Spinal cord (tissue), 10 donors: ENCODE results near the gene PAMR1. TPM values are rescaled to one million over a fixed set of nuclear protein-coding genes. Genes with fewer than 3 reads are reported as not detected.

Experiments used
- DNase-seq, 6 donors: peaks; one replicate each; pipeline versions ENCODE4 v3.0.0 to v3.0.0-alpha.2; 2013 to 2015; ENCODE audit warnings: low spot score in 6 of 6, low read depth in 4 of 6
- H3K27ac ChIP-seq: one replicate; pipeline ENCODE4 v1.5.1; 2013; ENCODE audit warnings: low read depth, low read length, control low read depth
- H3K27me3 ChIP-seq: one replicate; pipeline ENCODE4 v1.6.1; 2013; ENCODE audit warnings: low read length; ENCODE audit not compliant: control insufficient read depth, insufficient read depth
- H3K36me3 ChIP-seq: one replicate; pipeline ENCODE4 v1.6.1; 2013; ENCODE audit warnings: low read length; ENCODE audit not compliant: control insufficient read depth, insufficient read depth
- H3K4me1 ChIP-seq: one replicate; pipeline ENCODE4 v1.6.1; 2013; ENCODE audit warnings: low read length; ENCODE audit not compliant: control insufficient read depth, insufficient read depth
- H3K4me3 ChIP-seq: one replicate; pipeline ENCODE4 v1.5.1; 2013; ENCODE audit warnings: low read depth, low read length, control low read depth
- H3K9me3 ChIP-seq: one replicate; pipeline ENCODE4 v1.6.1; 2013; ENCODE audit warnings: low read length; ENCODE audit not compliant: control insufficient read depth, insufficient read depth
- WGBS: methylation state at CpG from one replicate; pipeline ENCODE4 v1.1.5; 2013; ENCODE audit warnings: missing lambda C conversion rate; ENCODE audit not compliant: insufficient coverage; 5-methylcytosine and 5-hydroxymethylcytosine counted together
- polyA plus RNA-seq, 2 donors: library from polyadenylated mRNA; unstranded; fragments of 120-200 nt; gene quantifications; one replicate each; pipeline ENCODE4 v1.2.1, GENCODE V29; 2013; ENCODE audit not compliant: insufficient read length in 2 of 2
- total RNA-seq, 2 donors: library from RNA; depleted of rRNA in 1 of 2; stranded (reverse); fragments of 120-200 nt in 1 of 2; fragments of >200 nt in 1 of 2; gene quantifications; one replicate each; pipeline versions ENCODE4 v1.2.3 to v1.2.4, GENCODE V29; 2013 to 2014
- donor health status: healthy.

The PAMR1 gene
- total and polyA plus RNA-seq, 4 donors: 16.0 to 35.2 (median 20.3) TPM

DNA sequence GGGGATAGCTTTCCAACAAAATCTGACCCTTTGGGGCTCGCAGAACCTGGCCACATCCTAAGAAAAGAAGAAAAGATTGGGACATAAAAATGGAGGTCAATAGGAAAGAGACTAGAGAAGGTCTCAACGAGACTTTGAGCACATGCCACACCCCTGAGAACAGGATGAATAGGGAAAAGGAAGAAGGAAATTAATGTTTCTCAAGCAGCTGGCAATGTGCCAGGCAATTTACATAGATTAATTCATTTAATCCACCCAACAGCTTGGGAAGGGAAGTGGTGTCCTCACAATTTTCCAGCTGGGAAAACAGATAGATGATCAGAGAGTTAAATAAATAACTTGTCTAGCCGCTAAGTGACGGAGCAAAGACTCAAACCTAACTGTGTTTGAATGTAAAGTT, 50.7 kb downstream of the PAMR1 start:
- H3K4me3 ChIP-seq: no peak overlapping the region
- WGBS: 67% methylated on average over 1 of the region's 4 CpGs
- no peaks in the 10 kb centered on the region for H3K9me3 ChIP-seq
- H3K27me3 ChIP-seq: peaks cover 2% of the 10 kb centered on the region
- peaks cover 15% of the 10 kb centered on the region for H3K4me1 ChIP-seq
- H3K27ac ChIP-seq: no peak overlapping the region
- H3K36me3 ChIP-seq: no peaks in the 10 kb centered on the region
- DNase-seq: peak in 2 of 6 donors; percentile 68 to 72

DNA sequence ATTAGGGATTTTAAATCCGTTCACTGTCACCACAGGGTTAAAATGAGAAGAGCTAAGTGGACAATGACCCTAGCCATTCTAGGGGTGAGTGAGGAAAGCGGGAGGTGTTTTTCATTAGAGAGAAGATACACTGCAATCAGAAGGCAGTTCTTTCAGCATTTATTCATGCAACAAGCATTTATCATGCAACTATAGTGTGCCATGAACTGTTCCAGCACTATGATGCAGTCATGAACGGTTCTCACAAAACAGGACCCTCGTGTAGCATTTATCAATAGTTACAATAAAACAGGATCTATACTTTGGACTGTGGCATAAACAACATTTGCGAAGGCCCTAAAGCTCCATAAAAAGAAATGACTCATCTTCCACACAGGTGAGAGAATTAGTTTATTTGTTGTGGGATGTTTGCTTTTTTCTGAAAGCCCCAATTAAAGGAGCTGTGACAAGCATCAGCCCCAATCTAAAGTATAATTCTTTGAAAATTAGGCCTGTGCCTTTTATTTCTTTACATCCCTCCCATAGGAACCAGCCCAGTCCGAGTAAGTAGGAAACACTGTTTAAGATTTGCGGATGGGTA, 51.5 kb downstream of the PAMR1 start:
- DNase-seq: no peak

DNA sequence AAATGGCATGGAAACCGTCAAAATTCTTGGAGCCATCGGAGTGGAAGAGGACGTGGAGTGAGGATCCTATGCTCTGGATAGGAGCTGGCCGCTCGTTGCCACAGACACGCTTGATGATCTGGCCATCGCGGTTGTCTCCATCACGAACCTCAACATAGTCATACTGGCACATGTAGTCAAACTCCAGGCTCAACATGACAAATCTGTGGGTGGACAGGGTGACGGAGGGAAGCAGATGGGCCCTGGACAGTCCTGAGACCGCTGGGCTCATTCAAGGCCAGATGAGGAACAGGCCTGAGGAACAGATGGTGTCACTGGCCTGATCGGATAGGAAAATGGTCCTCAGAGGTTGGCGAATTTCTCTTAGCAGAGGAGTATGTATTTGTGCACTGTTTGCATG, 54.8 kb downstream of the PAMR1 start:
- Histone ChIP-seq H3K4me3 (no peak overlapping the region), H3K36me3 (no peaks in the 10 kb centered on the region), H3K9me3 (no peaks in the 10 kb centered on the region), H3K27me3 (peaks cover 2% of the 10 kb centered on the region), H3K4me1 (no peaks in the 10 kb centered on the region), H3K27ac (no peak overlapping the region)
- WGBS: 96% methylated on average over 13 of the region's 13 CpGs
- no peak for DNase-seq

More for the DNA sequence above, 51.5 kb downstream of the PAMR1 start:
- H3K27ac ChIP-seq: no peak overlapping the region
- peaks cover 13% of the 10 kb centered on the region for H3K4me1 ChIP-seq
- no peaks in the 10 kb centered on the region for H3K9me3 ChIP-seq
- peaks cover 2% of the 10 kb centered on the region for H3K27me3 ChIP-seq
- no peaks in the 10 kb centered on the region for H3K36me3 ChIP-seq
- no peak overlapping the region for H3K4me3 ChIP-seq
- WGBS: 94% methylated on average over 5 of the region's 7 CpGs

DNA sequence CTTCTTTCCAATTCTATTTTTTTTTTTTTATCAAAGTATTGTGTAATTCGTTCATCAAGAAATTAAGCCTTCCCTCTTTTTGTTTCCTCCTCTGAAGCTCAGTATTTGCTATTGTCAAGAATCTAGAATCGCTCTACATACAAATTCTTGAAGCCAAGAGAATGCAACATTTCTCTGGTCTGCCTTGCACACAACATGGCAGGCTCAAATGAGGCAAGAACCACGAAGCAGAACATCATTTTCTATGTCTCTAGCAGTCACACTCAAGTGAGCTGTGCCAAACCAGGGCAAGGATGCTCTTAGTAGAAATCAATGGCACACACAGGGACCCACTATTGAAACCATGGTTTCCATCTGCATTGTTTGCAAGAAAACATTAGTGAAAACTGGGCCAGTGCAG, 59.4 kb downstream of the PAMR1 start:
- Histone ChIP-seq H3K4me3 (no peak overlapping the region), H3K4me1 (peaks cover 7% of the 10 kb centered on the region), H3K27ac (no peak overlapping the region), H3K9me3 (no peaks in the 10 kb centered on the region), H3K36me3 (no peaks in the 10 kb centered on the region), H3K27me3 (no peaks in the 10 kb centered on the region)
- WGBS: 77% methylated on average over 3 of the region's 3 CpGs
- DNase-seq: no peak

DNA sequence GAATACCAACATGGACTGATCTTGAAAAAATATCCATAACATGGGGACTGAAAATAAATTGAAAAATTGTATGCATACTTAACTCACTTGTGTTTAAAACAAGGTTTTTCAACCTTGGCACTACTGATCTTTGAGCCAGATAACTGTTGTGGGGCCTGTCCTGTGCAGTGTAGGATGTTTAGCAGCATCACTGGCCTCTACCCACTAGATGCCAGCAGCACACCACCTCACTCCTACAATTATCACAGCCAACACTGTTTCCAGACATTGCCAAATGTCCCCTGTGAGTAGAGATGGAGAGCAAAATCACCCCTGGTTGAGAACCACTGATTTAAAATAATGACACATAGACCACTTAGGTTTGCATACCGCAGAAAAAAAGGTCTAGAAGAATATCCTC, 61.1 kb downstream of the PAMR1 start:
- H3K4me1 ChIP-seq: peaks cover 7% of the 10 kb centered on the region
- no CpG with 5 or more reads among the region's 1 CpG for WGBS
- no peaks in the 10 kb centered on the region for H3K9me3 ChIP-seq
- peak in 3 of 6 donors; percentile 54 to 90 (median 78) for DNase-seq
- H3K27me3 ChIP-seq: no peaks in the 10 kb centered on the region
- H3K27ac ChIP-seq: no peak overlapping the region
- no peaks in the 10 kb centered on the region for H3K36me3 ChIP-seq
- no peak overlapping the region for H3K4me3 ChIP-seq

DNA sequence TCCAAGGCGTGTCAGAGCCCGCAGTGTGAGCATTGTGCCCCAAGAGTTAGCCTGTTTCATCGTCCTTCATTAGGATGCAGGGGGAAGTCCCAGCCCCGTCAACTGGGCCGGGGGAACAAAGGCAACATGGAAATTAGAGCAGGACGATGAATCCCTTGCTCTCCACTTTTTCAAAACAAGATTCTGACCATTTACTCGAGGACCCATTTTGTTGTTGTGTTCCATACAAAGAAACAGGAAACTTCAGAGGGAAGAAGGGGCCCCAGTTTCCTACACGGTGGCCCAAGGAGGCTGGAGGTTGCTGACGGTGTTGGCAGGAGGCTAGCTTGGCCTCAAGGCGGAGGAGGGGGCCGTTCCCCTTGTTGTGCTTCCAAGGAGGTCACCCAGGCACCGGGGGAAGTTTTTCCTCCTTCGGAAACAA, 62.1 kb downstream of the PAMR1 start:
- H3K36me3 ChIP-seq: no peaks in the 10 kb centered on the region
- peaks cover 7% of the 10 kb centered on the region for H3K4me1 ChIP-seq
- H3K9me3 ChIP-seq: no peaks in the 10 kb centered on the region
- WGBS: 34% methylated on average over 11 of the region's 13 CpGs
- H3K4me3 ChIP-seq: no peak overlapping the region
- no peaks in the 10 kb centered on the region for H3K27me3 ChIP-seq
- peak overlapping the region; percentile 69 for H3K27ac ChIP-seq
- peak in 2 of 6 donors; percentile 73 to 86 for DNase-seq

DNA sequence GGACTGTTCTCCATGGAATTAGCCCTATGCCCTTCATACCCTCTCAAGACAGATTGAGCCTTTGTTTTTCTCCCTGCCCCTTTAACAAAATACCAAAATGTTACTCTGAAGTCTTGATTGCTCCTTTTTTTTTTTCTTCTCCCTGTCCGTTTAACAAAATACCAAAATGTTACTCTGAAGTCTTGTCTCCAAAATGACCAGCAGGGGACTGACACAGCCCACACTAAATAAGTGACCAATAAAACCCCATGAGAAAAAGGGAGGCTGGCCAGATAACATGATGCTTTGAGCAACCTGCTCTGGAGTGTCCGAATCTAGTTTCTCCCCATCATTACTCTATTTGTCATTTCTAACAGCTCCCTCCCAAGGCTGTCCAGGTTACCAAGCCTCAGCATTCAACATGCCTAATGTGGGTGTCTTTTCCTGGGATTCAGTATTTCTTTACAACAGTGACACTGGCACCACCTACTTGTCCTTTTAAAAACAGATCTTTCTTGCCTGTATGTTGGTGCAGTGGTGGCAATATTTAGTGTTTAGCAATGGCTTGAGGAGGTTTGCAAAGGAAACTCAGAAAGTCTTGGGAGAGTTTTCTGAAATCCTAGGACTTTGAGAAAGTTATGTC, 63.4 kb downstream of the PAMR1 start:
- Histone ChIP-seq H3K27ac (no peak overlapping the region), H3K9me3 (no peaks in the 10 kb centered on the region), H3K36me3 (no peaks in the 10 kb centered on the region), H3K4me1 (peaks cover 7% of the 10 kb centered on the region), H3K27me3 (no peaks in the 10 kb centered on the region), H3K4me3 (no peak overlapping the region)
- peak in 1 of 6 donors; percentile 62 for DNase-seq
- WGBS: 45% methylated on average over 2 of the region's 2 CpGs

DNA sequence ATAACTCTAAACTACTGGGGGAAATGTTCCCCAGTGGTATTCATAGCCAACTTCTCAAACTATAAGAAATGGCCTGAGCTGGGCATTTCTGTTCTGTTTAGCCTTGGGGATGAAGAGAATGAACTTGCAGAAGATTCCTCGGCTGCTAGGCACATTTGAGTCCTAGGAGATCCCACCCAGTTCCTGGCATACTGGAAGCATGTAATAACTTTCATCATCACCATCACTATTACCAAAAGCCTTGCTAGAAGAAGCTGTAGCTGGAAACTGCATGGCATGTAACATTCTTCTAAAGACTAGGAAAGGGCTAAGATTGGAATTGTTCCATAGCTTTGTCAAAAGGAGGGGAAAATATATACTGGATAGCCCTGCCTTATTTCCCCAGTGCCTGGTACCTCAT, 65.9 kb downstream of the PAMR1 start:
- Histone ChIP-seq H3K4me1 (peaks cover 7% of the 10 kb centered on the region), H3K27me3 (no peaks in the 10 kb centered on the region), H3K9me3 (no peaks in the 10 kb centered on the region), H3K36me3 (no peaks in the 10 kb centered on the region), H3K4me3 (no peak overlapping the region), H3K27ac (no peak overlapping the region)
- no CpG with 5 or more reads among the region's 1 CpG for WGBS
- no peak for DNase-seq

DNA sequence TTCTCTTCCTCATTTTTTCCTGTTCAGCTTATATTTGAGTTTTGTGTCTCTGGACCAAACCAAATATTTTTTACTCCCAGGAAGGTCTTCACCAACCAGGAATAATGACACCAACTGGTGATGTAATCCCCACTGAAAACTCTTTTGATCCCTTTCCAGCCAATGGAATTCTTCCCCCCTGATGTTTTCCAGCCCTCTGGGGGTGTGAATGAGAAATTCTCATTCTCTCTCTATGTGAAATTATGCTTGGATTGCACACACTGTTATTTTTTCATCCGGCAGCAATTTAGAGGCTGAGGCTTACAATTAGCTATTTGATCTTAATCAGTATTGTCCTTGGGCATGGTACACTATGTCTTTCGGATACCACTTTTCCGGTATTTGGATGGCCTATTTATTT, 66.6 kb downstream of the PAMR1 start:
- no peaks in the 10 kb centered on the region for H3K36me3 ChIP-seq
- H3K9me3 ChIP-seq: no peaks in the 10 kb centered on the region
- WGBS: 40% methylated on average over 1 of the region's 3 CpGs
- no peak overlapping the region for H3K4me3 ChIP-seq
- DNase-seq: peak in 2 of 6 donors; percentile 37 to 80
- H3K4me1 ChIP-seq: peaks cover 7% of the 10 kb centered on the region
- no peak overlapping the region for H3K27ac ChIP-seq
- H3K27me3 ChIP-seq: no peaks in the 10 kb centered on the region

DNA sequence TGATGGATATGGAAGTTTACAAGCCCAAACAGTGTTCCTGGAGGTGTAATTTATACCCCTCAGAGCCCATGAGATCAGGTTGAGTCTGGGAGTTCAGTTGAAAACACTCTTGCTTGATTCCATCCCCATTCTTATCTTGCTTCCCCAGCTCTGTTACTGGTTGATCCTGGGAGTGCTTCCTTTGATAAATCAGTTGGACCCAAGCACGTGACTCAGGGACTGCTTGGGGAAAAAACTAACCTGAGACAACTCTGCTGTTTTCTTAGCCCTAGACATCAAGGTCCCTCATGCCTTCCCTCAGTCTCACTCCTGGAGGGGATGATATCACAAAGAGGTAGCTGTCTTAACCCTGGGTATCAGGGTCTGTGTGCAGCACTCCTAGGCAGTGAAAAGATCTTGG, 71.1 kb downstream of the PAMR1 start:
- no CpG with 5 or more reads among the region's 1 CpG for WGBS
- H3K4me1 ChIP-seq: no peaks in the 10 kb centered on the region
- no peak for DNase-seq
- H3K36me3 ChIP-seq: peaks cover 2% of the 10 kb centered on the region
- H3K9me3 ChIP-seq: no peaks in the 10 kb centered on the region
- no peak overlapping the region for H3K27ac ChIP-seq
- no peaks in the 10 kb centered on the region for H3K27me3 ChIP-seq
- no peak overlapping the region for H3K4me3 ChIP-seq
